ENCODE measurements around the gene PRKAR2B.

The PRKAR2B gene

DNA sequence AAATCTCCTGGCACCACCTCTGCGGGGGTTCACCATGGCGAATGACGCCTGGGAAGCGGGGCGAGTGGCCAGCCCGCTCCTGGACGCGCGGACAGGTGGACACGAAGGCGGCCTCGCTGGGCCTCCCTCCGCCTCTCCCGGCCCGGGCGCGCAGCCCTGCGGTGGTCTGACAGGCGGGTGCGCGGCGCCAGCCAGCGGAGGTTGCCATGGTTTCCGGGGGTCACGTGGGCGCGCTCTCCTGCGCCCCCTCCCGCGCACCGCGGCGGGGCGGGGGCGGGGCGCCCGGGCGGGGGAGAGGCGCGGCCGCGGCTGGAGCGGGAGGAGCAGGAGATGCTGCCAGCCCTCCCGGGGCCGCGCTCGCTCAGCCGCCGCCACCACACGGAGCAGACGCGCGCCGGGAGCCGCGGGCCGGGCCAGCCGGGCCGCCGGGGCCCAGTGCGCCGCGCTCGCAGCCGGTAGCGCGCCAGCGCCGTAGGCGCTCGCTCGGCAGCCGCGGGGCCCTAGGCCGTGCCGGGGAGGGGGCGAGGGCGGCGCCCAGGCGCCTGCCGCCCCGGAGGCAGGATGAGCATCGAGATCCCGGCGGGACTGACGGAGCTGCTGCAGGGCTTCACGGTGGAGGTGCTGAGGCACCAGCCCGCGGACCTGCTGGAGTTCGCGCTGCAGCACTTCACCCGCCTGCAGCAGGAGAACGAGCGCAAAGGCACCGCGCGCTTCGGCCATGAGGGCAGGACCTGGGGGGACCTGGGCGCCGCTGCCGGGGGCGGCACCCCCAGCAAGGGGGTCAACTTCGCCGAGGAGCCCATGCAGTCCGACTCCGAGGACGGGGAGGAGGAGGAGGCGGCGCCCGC is at the start of gene PRKAR2B:
Gene PRKAR2B (plus strand): TSS at position 359 of the 848 bp plus-strand sequence. CDS start 203 bp downstream, at position 562.
- peak; percentile 39 for DNase-seq (ENCODE audit: low read depth, low spot score)

DNA sequence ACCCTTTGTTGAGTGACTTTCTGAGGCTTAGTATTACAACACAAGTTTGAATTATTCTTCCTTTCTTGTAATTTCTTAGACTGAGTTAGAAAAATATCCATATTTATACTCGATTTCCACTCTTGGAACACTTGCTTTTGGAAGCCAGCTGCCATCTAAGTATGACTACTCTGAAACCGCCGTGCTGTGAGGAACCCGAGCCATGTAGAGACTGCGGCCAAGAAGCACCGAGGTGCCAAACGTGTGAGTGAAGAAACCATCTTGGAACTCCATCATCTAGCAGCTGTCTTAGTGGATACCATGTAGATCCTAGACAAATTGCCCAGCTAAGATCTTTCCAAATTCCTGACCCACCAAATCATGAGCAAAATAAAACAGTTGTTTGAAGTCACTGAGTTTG is 49.7 kb upstream of the PRKAR2B start:
- no peak for DNase-seq (ENCODE audit: low read depth, low spot score)

DNA sequence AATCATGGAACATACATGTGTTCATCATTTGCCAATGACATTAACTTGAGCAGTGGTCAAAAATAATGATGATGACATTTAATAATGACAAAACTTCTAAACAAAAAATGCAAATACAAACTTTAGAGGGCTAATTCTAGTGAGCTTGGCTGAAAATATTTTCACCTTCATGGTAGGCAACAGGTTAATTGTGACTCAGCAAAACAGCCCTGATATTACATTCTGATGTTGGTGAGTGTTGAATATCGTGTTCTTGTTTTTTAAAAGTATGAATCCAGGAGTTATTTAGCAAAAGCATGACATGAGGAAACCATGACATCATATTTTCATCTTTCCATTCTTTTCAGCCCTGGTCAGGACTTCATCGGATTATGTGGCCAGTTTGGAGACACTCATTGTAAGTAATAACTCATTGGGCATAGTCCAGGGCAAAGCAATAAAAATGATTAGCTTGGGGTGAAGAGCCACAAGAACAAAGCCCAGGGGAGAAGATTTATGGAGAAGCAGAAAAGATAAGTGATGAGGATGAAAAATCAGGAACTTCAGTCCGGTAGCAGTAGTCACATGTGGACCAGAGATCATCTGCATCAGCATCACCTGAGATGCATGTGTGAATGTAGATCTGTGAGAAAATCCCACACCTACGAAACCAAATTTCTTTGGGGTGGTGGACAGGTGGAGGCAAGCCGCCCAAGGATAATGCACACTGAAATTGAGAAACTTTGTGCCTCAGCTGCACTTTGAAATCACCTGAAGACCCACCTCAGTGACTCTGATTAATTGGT is 46.8 kb upstream of the PRKAR2B start:
- no peak for DNase-seq (ENCODE audit: low read depth, low spot score)

DNA sequence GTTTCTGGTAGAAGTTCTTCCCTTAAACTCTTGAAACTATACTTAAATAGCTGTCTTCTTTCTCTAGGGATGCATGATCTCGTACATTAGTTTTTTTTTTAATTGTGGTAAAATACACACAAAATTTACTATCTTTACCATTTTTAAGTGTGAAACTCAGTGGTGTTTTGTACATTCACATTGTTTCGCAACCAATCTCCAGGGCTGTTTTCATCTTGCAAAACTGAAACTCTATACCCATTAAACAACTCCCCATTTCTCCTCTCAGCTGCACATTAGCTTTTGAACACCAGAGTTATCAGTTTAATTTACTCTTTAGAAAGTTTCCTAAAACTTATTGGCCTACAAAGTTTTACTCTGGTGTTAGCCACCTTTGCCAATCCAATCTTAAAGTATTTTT is 45.5 kb upstream of the PRKAR2B start:
- DNase-seq (ENCODE audit: low read depth, low spot score), result no peak

DNA sequence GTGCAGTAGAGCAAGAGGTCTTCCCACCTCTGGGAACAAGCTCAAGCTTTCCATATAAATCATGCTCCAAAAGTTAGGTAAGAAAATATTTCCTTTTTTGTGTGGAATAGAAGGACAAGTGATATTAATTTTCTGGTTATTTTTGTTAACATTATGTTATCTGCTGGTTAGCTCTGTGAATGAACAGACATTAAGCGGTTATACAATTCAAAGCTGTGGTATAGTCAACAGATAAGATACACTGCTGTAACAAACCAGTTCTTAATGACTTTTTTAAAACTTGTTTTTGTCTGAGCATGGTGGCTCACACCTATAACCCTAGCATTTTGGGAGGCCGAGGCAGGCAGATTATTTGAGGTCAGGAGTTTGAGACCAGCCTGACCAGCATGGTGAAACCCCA is 43.0 kb upstream of the PRKAR2B start:
- DNase-seq (ENCODE audit: low read depth, low spot score), result no peak

DNA sequence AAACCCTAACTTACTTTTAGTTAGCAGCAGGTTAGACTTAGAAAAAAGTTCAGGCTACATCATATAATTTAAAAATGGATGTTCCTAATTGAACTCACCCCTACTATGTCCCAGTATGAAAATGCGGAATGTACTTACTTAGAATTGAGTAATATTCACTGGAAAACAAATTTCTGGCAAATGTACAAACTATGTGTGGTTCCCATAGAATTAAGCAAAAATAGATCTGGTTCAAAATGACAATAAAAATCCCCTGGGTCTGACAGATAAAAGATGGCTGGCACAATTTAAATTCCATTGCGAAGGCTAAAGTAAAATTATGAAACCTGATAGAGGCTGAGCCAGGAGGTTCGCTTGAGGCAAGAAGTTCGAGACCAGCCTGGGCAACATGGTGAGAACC is 42.4 kb upstream of the PRKAR2B start:
- no peak for DNase-seq (ENCODE audit: low read depth, low spot score)

DNA sequence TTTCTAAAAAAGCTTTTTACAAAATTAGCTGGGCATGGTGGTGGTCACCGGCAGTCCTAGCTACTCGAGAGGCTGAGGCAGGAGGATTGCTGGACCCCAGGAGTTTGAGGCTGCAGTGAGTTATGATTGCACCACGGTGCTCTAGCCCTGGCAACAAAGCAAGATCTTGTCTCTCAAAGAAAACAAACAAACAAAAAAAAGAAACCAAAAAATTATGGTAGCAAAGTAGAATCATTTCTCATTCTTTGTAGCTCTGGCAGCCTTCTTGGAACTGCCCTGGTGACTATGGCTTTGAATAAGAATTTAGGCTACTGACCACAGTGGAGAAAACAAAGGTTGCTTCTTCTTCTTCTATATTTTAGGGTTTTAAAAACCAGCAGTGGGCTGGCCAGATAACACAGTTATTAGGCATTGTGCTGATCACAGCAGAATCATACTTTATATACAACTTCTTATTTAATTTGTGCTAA is 41.9 kb upstream of the PRKAR2B start:
- no peak for DNase-seq (ENCODE audit: low read depth, low spot score)

DNA sequence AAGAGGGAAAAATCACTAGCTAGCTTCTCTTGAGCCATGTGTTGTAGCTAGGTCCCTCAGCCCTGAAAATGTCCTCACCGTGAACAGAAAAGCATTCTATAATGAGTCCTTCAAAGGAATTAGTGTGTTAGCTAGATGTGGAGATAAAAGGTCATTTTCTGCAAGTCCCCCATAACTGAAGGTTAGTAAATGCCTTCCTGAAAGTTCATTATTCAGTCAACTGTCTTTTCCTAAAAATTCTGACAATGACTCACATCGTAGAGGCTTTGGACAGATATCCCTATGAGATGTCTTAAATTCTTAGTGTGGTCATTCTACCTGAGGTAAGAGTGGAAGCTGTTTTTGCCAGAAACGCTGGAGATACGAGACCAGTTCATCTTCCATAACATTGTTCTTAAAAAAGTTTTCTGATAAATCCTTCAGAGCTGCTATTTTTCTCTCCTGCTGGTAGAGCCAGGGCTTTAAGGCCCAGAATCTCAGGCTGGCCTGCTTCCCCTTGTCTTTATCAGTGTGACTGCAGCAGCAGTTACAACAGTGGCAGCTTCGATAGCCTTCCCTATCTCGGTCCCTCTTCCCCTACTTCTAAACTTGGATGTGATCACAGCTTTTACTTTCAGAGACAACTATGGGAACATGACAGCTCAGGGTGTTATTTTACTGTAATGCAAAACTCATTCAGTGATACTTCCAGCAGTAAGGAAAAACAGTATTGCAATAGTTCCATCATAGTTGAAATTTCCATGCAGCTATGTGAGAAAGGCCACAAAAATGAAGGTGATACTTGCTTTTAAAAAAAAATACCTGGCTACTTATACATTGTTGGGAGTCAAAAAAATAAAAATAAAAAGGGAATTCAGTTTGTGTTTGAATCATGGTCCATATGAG is 37.3 kb upstream of the PRKAR2B start:
- DNase-seq (ENCODE audit: low read depth, low spot score), result no peak

DNA sequence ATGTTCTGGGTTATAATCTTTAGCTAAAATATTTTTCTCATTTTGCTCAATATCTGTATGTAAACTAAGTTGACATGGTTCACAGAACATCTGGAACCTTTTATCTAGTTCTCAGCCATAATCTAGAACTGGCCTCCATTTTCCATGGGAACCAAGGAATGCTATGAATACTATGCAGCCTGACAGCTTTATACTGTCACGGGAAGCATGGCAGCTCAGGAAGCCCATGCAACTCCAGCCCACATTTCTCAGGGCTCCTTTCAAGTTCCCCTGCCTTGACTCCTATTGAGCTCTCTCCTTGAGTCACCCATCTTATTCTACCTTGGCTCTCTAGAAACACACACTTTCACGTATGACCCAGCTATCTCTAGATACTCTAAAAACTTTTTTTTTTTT is 36.6 kb upstream of the PRKAR2B start:
- no peak for DNase-seq (ENCODE audit: low read depth, low spot score)

DNA sequence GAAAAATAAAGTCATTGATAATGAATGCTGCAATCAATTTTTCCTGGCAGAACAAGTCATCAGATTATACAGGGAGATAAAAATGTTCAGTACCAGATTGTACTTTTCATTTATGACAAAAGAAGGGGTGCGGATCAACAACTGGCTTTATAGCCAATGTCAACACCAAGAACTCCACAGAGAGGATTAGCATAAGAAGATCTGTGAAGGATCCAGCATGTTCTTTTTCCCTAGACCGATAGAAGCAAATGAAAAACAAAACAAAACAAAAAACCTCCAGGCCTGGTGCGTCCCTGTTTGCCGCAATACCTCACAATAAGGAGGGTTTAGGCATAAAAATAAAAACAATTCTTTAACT is 34.7 kb upstream of the PRKAR2B start:
- no peak for DNase-seq (ENCODE audit: low read depth, low spot score)

DNA sequence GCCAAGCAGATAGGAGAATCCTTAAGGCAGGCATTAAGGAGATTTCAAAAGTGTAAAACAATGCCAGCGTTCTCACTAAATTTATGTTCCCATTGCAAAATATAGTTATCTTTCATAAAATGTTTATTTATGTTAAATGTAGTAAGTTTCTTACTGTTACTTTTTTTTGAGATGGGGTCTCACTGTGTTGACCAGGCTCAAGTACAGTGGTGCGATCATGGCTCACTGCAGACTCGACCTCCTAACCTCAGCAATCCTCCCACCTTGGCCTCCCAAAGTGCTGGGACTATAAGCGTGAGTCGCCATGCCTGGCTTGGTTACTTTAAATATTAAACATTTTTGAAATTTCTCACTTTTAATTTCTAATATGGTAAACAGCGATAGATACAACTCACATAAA is 31.8 kb upstream of the PRKAR2B start:
- DNase-seq (ENCODE audit: low read depth, low spot score), result no peak

DNA sequence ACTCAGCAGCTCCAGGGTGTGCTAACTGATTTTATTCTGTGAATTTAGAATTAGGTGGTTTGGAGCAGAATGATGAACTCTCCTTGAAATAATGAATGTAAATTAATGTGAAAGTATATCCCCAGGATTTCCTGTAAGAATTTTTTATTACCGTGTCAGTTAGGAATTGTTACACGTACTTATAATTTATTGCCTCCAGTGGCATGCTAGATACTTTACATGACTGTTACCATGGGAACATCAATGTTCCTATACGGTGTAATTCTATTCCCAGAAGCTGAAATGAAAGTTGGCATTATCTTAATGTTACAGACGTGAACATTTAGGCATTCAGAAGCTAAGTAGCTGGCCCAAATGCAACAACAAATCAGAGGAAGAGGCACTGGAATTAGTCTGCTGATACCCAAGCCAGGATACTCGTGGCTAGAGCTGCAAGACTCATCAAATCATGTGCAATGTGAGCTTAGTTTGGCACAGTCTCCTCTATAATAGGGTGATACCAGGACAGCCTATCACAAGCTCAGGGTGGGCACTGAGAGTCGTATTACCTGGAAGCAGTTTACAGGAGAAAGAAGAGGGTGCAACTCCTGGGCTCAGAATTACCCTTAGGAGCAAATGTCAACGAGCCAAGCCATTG is 30.0 kb upstream of the PRKAR2B start:
- no peak for DNase-seq (ENCODE audit: low read depth, low spot score)

DNA sequence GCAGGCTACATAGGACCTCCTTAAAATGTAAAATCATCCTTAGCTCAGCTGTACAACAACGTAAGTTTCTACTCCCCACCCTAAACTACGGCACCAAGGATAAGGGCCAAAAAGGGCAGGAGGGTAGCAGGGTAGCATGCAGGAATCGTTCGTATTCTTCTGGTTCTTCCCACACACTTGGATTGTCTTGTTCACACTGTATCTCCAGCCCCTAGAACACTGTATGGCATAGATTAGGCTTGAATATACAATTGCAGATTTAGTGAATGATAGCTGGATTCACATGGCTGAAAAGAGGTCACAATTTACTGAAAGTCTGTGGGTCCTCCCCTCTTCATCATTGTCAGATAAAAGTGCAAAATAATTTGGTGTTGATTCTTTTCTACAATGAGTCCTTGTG is 28.2 kb upstream of the PRKAR2B start:
- DNase-seq (ENCODE audit: low read depth, low spot score), result no peak

DNA sequence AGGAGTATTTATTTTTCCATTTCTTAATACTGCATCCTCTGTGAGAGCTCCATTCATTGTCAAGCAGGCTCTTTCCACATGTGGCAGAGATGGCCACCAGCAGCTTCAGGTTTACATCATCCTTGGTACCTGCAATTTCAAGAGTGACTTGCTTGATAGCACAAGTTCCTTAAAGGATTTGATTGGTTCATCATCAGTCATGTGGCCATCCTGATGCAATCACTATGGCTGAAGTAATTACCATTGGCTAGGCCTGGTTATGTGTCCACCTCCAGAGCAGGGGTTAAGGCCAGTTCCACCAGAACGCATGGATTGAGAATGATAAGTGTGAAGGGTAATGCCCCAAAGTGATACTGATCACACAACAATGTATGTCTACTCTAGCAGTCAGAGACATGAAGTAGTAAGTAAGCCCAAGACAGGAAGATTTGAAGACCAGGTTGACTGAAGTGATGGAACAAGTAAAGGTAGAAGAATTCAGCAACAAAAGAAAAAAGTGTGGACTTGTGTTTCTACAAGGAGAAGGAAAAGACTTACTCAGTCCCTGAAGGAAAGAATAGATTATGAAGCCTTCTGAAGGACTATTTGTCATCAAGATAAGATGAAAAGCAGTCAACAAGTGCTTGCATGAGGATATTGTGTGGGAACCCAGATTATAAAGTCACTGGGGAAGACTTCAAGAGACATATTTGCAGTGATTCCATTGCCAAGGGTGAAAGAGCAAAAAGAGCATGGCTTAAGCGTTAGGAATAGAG is 26.4 kb upstream of the PRKAR2B start:
- DNase-seq (ENCODE audit: low read depth, low spot score), result no peak

DNA sequence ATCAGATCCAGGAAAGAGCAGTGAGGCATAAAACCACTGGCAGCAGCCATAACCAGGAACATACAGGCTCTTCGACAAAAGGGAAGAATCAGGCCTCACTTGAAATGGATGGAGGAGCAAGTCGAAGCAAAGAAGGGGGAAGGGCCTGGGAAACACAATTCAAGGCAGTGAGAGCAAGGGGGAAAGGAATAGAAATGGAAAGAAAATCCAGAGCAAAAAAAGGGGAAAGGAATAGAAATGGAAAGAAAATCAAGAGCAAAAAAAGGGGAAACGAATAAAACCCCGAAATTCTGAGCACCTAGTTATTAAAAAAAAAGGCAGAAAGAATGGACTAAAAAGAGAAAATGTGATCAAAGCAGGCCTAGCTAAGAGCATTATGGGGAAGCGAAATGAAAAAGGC is 24.1 kb upstream of the PRKAR2B start:
- DNase-seq (ENCODE audit: low read depth, low spot score), result no peak

DNA sequence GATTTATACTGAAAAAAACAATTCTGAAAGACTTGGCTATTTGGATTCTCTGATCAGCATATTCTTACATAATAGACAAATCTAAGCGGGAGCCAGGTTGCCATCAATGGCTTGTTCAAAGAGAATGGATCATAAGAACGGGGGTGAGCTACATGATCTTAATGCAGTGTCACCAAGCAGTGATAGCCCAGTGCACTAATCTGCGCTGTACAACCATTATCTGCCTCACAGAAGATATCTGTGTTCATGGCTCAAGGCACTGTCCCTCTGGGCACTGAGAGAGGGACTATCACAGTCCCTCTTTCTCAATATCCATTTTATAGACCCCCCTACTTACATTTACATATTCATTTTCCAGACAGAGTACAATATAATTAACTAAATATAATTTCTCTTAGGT is 22.9 kb upstream of the PRKAR2B start:
- no peak for DNase-seq (ENCODE audit: low read depth, low spot score)

DNA sequence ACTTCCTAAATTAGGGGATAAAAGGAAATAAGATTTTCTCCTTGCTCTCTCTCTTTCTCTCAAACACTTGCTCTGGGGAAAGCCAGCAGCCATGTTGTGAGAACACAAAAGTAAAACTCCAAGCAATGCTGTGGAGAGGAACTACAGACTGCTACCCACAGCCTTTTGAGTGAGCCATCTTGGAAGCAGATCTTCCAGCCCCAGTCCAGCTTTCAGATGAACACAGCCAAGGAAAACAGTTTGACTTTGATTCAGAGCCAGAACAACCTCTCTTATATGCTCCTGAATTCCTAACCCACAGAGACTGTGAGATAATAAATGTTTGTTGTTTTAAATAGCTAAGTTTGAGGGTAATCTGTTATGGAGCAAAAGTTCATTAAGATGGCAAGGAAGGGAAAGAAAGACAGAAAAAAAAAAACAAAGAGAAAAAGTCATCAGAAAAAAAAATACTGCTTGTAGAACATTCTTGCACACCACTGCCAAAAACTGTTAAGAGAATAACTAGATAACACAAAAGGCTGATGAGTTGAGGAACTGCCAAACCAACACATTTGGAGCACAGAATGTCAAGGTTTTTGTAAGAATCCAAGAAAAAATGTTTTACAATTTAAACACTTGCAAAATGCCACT is 20.9 kb upstream of the PRKAR2B start:
- DNase-seq (ENCODE audit: low read depth, low spot score), result no peak

DNA sequence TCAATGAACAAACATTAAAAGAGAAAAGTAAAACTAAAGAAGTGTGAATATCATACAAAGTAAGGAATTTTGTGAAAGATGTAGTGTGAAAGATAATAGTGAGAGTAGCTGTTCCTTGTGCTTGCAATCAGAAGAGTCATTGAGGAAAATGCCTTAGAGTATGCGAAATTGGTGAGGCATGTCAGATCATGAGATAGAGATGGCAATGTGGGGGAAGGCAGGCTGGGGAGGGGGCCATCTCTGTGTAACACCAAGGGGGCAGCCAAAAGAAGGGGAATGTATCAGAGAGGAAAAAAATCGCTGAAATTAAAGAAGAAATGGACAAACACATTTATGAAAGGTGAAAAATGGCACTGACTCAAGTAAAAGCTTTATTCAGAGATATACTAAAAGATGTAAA is 19.6 kb upstream of the PRKAR2B start:
- DNase-seq (ENCODE audit: low read depth, low spot score), result no peak

DNA sequence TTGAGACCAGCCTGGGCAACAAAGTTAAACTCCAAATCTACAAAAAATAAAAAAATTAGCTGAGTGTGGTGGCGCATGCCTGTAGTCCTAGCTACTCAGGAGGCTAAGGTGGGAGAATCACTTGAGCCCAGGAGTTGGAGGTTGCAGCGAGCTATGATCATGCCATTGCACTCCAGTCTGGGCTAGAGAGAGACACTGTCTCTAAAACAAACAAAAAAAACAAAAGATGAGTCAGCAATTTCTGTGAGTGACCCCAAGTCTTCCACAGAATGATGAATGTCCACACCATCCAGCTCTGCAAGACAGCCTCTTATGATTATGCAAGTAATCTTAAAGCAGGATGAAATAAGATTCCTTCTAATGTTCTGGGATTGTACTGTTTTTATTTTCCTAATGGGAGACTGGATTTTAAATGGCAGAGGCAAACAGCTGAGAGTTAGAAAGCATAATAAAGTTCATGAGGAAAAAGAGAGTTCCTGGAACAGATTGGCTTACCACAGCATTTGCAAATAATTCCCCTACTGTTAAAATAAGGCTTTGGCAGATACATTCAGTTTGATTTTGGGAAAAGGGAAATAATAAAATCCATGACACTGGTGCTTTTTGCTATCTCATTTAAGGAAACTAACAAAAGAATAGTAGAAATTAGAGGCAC is 18.9 kb upstream of the PRKAR2B start:
- no peak for DNase-seq (ENCODE audit: low read depth, low spot score)

DNA sequence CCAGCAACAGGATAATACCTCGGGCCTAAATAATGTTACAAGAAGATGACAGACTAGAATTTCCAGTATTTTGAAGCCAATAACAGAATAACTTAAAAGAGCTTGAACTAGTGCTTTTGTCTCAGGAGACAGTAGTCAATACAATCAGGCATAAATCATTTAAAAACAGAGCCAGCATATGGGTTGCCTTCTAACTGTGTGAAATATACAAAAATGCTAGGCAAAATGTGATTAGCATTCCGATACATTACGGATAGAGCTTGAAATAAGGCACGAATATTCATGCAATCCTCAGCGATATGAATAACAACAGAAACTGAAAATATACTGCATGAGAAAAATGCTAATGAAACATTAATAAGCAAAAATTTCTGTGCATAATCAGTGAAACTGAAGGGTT is 18.3 kb upstream of the PRKAR2B start:
- no peak for DNase-seq (ENCODE audit: low read depth, low spot score)

All from activated naive CD8-positive, alpha-beta T cell treated with anti-CD3 and anti-CD28 coated beads, Interleukin-2, amount 50 U/mL, for 16 hours (primary cell).